A549 (cell line): Measurements from ENCODE around the gene TACC2.

Experiments
- CTCF ChIP-seq: fragments of >200 bp; sonication (Bioruptor Twin); formaldehyde crosslinking; IDR thresholded peaks from 3 replicates; pipeline ENCODE4 v1.5.1; 2016
- E2F6 ChIP-seq: IDR thresholded peaks from 2 replicates; pipeline ENCODE4 v1.6.1; 2012; ENCODE audit warnings: low read depth, borderline replicate concordance
- HEYL ChIP-seq: fragments of 250-450 bp; sonication (Bioruptor Pico); IDR thresholded peaks from 2 replicates; pipeline ENCODE4 v1.8.0; 2021; ENCODE audit warnings: mild to moderate bottlenecking, moderate library complexity
- JUN ChIP-seq, 2 experiments: fragments of >200 bp; sonication (Bioruptor Twin); formaldehyde crosslinking; IDR thresholded peaks; 2 replicates in 1 of 2; 3 replicates in 1 of 2; pipeline ENCODE4 v1.6.1; 2016 to 2017
- JUNB ChIP-seq: fragments of >200 bp; sonication (Bioruptor Twin); formaldehyde crosslinking; IDR thresholded peaks from 2 replicates; pipeline ENCODE4 v1.6.1; 2016
- NFE2L2 ChIP-seq: fragments of 150-350 bp; conservative IDR thresholded peaks from 2 replicates; pipeline ENCODE4 v1.6.1; 2014; ENCODE audit warnings: low read length
- PHF8 ChIP-seq: fragments of 200-600 bp; sonication (generic); IDR thresholded peaks from 2 replicates; pipeline ENCODE4 v1.6.1; 2016; ENCODE audit warnings: low read depth, mild to moderate bottlenecking, antibody characterized with exemption, moderate library complexity, borderline replicate concordance
- POLR2A ChIP-seq: IDR thresholded peaks from 2 replicates; pipeline ENCODE4 v1.6.1; 2012; ENCODE audit warnings: mild to moderate bottlenecking, low read length
- TF ChIP-seq, protein P1 (sequence below): IDR thresholded peaks from 2 replicates; pipeline ENCODE4 v1.6.1; 2012
- TF ChIP-seq, protein P2 (sequence below): fragments of 450-650 bp; IDR thresholded peaks from 2 replicates; pipeline ENCODE4 v1.6.1; 2014; ENCODE audit warnings: antibody characterized with exemption

GRCh38 chr10:121998462-121998861 is 9.5 kb downstream of the TACC2 start:
- TF ChIP-seq CTCF (no peak), PHF8 (no peak), NFE2L2 (no peak), JUN (IDR thresholded peaks at IDR 0.05) (no peak), POLR2A (no peak), JUNB (no peak), HEYL (CRISPR knock-in tag) (no peak), E2F6 (no peak)
- TF ChIP-seq, protein P1, sequence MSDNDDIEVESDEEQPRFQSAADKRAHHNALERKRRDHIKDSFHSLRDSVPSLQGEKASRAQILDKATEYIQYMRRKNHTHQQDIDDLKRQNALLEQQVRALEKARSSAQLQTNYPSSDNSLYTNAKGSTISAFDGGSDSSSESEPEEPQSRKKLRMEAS, result no peak
- TF ChIP-seq, protein P2, sequence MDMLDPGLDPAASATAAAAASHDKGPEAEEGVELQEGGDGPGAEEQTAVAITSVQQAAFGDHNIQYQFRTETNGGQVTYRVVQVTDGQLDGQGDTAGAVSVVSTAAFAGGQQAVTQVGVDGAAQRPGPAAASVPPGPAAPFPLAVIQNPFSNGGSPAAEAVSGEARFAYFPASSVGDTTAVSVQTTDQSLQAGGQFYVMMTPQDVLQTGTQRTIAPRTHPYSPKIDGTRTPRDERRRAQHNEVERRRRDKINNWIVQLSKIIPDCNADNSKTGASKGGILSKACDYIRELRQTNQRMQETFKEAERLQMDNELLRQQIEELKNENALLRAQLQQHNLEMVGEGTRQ, result no peak
